ENCODE data around the gene PDE11A.
"Not testable (repeated sequence)": the region's sequence is repeated elsewhere in the genome, so short reads cannot be mapped to it uniquely, and the experiment has no call there.

DNA sequence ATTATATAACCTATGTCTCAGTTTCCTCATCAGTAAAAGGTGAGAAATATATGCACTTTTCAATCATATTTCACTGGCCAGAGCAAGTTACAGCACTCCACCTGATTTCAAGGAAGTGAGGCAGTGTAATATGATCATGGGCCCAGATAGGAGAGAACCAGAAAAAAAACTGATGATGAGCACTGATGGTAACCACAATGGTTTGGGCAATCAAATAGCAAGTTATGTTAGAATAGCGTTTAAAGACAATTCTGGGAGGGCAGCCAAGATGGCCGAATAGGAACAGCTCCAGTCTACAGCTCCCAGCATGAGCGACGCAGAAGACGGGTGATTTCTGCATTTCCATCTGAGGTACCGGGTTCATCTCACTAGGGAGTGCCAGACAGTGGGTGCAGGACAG, 287.4 kb downstream of the PDE11A start:
- not testable (repeated sequence) for TF ChIP-seq POLR2A, CTCF (IDR thresholded peaks at IDR 0.05)

All from lower leg skin (tissue), 3 donors.